ENCODE measurements around the gene RAD51B.

DNA sequence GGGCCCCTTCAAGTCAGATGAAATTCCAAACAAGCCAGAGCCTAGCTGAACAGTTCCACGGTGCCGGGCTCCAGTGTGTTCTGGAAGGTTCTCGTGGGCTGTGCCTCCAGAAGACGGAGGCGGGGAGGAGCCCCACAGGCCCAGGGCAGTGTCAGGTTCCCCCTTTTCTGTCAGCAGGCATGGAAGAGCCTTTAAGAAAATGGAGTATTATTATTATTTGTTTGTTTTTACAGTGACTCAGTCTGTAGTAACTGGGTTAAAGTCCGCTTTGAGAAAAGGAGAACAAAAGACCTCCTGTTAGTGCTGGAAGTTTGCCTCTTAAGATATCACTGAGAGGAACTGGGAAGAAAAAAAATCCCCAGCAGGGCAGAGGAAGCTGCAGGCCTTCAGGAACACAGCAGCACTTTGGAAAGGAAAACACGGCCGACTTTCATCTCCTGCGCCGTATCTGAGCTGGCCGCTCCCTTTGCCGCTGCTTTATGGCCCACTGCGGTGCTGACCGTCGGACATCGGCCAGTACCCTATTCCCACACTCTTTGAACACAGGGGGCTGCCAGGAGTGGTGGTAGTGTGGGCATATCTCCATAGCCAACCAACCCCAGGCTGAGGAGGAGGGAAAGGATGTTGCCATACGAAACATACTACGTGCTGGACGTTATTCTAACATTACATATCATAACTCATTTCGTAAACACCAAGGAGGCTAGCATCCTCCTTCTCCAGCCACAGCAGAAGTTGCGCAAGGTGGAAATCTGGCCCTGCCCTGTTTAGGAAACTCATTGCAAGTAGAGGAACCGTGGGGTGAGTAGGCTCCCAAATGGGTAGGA is 779.3 kb downstream of the RAD51B start:
- TF ChIP-seq TEAD4 (CRISPR knock-in tag; IDR thresholded peaks at IDR 0.05) (no peak), ATF2 (CRISPR knock-in tag; IDR thresholded peaks at IDR 0.05; ENCODE audit: borderline replicate concordance, low read depth) (no peak), ZNF219 (CRISPR knock-in tag; IDR thresholded peaks at IDR 0.05; ENCODE audit: borderline replicate concordance) (no peak), KAT7 (CRISPR knock-in tag; IDR thresholded peaks at IDR 0.05; ENCODE audit: borderline replicate concordance) (no peak), FOXP1 (CRISPR knock-in tag; IDR thresholded peaks at IDR 0.05; ENCODE audit: borderline replicate concordance) (no peak), MAX (CRISPR knock-in tag; IDR thresholded peaks at IDR 0.05) (no peak), ATF1 (CRISPR knock-in tag; IDR thresholded peaks at IDR 0.05) (no peak), ETV6 (CRISPR knock-in tag; IDR thresholded peaks at IDR 0.05) (no peak), ZBTB43 (CRISPR knock-in tag; IDR thresholded peaks at IDR 0.05) (no peak), ZNF317 (CRISPR knock-in tag; IDR thresholded peaks at IDR 0.05; ENCODE audit: borderline replicate concordance, low read depth) (no peak)
- TF ChIP-seq, protein P1, sequence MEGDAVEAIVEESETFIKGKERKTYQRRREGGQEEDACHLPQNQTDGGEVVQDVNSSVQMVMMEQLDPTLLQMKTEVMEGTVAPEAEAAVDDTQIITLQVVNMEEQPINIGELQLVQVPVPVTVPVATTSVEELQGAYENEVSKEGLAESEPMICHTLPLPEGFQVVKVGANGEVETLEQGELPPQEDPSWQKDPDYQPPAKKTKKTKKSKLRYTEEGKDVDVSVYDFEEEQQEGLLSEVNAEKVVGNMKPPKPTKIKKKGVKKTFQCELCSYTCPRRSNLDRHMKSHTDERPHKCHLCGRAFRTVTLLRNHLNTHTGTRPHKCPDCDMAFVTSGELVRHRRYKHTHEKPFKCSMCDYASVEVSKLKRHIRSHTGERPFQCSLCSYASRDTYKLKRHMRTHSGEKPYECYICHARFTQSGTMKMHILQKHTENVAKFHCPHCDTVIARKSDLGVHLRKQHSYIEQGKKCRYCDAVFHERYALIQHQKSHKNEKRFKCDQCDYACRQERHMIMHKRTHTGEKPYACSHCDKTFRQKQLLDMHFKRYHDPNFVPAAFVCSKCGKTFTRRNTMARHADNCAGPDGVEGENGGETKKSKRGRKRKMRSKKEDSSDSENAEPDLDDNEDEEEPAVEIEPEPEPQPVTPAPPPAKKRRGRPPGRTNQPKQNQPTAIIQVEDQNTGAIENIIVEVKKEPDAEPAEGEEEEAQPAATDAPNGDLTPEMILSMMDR (IDR thresholded peaks at IDR 0.05), result no peak
- TF ChIP-seq, protein P2, sequence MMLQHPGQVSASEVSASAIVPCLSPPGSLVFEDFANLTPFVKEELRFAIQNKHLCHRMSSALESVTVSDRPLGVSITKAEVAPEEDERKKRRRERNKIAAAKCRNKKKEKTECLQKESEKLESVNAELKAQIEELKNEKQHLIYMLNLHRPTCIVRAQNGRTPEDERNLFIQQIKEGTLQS (CRISPR knock-in tag; conservative IDR thresholded peaks at IDR 0.05), result no peak
- TF ChIP-seq, protein P3, sequence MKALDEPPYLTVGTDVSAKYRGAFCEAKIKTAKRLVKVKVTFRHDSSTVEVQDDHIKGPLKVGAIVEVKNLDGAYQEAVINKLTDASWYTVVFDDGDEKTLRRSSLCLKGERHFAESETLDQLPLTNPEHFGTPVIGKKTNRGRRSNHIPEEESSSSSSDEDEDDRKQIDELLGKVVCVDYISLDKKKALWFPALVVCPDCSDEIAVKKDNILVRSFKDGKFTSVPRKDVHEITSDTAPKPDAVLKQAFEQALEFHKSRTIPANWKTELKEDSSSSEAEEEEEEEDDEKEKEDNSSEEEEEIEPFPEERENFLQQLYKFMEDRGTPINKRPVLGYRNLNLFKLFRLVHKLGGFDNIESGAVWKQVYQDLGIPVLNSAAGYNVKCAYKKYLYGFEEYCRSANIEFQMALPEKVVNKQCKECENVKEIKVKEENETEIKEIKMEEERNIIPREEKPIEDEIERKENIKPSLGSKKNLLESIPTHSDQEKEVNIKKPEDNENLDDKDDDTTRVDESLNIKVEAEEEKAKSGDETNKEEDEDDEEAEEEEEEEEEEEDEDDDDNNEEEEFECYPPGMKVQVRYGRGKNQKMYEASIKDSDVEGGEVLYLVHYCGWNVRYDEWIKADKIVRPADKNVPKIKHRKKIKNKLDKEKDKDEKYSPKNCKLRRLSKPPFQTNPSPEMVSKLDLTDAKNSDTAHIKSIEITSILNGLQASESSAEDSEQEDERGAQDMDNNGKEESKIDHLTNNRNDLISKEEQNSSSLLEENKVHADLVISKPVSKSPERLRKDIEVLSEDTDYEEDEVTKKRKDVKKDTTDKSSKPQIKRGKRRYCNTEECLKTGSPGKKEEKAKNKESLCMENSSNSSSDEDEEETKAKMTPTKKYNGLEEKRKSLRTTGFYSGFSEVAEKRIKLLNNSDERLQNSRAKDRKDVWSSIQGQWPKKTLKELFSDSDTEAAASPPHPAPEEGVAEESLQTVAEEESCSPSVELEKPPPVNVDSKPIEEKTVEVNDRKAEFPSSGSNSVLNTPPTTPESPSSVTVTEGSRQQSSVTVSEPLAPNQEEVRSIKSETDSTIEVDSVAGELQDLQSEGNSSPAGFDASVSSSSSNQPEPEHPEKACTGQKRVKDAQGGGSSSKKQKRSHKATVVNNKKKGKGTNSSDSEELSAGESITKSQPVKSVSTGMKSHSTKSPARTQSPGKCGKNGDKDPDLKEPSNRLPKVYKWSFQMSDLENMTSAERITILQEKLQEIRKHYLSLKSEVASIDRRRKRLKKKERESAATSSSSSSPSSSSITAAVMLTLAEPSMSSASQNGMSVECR (CRISPR knock-in tag; IDR thresholded peaks at IDR 0.05; ENCODE audit: borderline replicate concordance), result no peak
